ENCODE data around the gene ZNF724. TPM values are rescaled to one million over a fixed set of nuclear protein-coding genes. Genes with fewer than 3 reads are reported as not detected.

Gene ZNF724
- total and polyA plus RNA-seq, 10 of the 15 experiments (the other 5 are each of a cell fraction or from before 2014, with no cell fraction given) = 0.71 to 14.7 (median 4.2) TPM

DNA sequence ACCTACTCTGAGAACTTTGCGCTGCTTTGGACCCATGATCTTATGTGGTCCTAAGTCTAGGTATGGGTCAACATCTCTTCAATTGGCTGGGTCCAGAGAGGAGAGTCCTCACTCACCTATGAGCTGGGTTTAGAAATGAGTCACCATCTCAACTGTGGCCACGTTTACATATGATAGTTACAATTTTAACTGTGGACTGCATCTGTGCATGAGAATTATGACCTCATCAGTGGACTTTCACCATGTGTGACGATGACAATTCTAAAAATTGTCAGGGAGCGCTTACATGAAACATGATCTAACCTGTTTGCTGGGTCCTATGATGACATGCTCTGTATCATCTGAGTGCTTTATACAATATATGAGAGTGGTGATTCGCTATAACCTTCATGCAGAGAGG, 12.7 kb upstream of the ZNF724 start (continued):
- TF ChIP-seq ATF7 (IDR thresholded peaks at IDR 0.05; ENCODE audit: low read depth) (peak; percentile 80), TAF1 (IDR thresholded peaks at IDR 0.05; ENCODE audit: borderline replicate concordance, low read depth, low read length) (no peak), POU2F2 (IDR thresholded peaks at IDR 0.05; ENCODE audit: borderline replicate concordance, low read depth, low read length) (no peak), RBBP5 (conservative IDR thresholded peaks at IDR 0.05) (no peak), CHD1 (IDR thresholded peaks at IDR 0.05; ENCODE audit: low read depth, low read length) (no peak), SIX5 (IDR thresholded peaks at IDR 0.05; ENCODE audit: low read depth, low read length, severe bottlenecking) (no peak), CREM (IDR thresholded peaks at IDR 0.05; ENCODE audit: low read depth) (peak; percentile 62), MTA3 (IDR thresholded peaks at IDR 0.05; ENCODE audit: borderline replicate concordance, low read length) (no peak), KLF5 (IDR thresholded peaks at IDR 0.05; ENCODE audit: partially characterized antibody) (no peak), HDGF (IDR thresholded peaks at IDR 0.05) (no peak), MYB (IDR thresholded peaks at IDR 0.05; ENCODE audit: borderline replicate concordance, low read depth, low read length) (no peak), IRF4 (IDR thresholded peaks at IDR 0.05; ENCODE audit: low read depth, low read length) (0 out of 2 replicates have a peak, but pooled peaks have one; percentile 17)
- TF ChIP-seq, protein P1, sequence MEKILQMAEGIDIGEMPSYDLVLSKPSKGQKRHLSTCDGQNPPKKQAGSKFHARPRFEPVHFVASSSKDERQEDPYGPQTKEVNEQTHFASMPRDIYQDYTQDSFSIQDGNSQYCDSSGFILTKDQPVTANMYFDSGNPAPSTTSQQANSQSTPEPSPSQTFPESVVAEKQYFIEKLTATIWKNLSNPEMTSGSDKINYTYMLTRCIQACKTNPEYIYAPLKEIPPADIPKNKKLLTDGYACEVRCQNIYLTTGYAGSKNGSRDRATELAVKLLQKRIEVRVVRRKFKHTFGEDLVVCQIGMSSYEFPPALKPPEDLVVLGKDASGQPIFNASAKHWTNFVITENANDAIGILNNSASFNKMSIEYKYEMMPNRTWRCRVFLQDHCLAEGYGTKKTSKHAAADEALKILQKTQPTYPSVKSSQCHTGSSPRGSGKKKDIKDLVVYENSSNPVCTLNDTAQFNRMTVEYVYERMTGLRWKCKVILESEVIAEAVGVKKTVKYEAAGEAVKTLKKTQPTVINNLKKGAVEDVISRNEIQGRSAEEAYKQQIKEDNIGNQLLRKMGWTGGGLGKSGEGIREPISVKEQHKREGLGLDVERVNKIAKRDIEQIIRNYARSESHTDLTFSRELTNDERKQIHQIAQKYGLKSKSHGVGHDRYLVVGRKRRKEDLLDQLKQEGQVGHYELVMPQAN (conservative IDR thresholded peaks at IDR 0.05) = no peak
- TF ChIP-seq, protein P2, sequence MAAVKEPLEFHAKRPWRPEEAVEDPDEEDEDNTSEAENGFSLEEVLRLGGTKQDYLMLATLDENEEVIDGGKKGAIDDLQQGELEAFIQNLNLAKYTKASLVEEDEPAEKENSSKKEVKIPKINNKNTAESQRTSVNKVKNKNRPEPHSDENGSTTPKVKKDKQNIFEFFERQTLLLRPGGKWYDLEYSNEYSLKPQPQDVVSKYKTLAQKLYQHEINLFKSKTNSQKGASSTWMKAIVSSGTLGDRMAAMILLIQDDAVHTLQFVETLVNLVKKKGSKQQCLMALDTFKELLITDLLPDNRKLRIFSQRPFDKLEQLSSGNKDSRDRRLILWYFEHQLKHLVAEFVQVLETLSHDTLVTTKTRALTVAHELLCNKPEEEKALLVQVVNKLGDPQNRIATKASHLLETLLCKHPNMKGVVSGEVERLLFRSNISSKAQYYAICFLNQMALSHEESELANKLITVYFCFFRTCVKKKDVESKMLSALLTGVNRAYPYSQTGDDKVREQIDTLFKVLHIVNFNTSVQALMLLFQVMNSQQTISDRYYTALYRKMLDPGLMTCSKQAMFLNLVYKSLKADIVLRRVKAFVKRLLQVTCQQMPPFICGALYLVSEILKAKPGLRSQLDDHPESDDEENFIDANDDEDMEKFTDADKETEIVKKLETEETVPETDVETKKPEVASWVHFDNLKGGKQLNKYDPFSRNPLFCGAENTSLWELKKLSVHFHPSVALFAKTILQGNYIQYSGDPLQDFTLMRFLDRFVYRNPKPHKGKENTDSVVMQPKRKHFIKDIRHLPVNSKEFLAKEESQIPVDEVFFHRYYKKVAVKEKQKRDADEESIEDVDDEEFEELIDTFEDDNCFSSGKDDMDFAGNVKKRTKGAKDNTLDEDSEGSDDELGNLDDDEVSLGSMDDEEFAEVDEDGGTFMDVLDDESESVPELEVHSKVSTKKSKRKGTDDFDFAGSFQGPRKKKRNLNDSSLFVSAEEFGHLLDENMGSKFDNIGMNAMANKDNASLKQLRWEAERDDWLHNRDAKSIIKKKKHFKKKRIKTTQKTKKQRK (IDR thresholded peaks at IDR 0.05; ENCODE audit: low read depth, low read length) = no peak
- TF ChIP-seq, protein P3, sequence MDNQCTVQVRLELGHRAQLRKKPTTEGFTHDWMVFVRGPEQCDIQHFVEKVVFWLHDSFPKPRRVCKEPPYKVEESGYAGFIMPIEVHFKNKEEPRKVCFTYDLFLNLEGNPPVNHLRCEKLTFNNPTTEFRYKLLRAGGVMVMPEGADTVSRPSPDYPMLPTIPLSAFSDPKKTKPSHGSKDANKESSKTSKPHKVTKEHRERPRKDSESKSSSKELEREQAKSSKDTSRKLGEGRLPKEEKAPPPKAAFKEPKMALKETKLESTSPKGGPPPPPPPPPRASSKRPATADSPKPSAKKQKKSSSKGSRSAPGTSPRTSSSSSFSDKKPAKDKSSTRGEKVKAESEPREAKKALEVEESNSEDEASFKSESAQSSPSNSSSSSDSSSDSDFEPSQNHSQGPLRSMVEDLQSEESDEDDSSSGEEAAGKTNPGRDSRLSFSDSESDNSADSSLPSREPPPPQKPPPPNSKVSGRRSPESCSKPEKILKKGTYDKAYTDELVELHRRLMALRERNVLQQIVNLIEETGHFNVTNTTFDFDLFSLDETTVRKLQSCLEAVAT (IDR thresholded peaks at IDR 0.05) = no peak
- TF ChIP-seq, protein P4, sequence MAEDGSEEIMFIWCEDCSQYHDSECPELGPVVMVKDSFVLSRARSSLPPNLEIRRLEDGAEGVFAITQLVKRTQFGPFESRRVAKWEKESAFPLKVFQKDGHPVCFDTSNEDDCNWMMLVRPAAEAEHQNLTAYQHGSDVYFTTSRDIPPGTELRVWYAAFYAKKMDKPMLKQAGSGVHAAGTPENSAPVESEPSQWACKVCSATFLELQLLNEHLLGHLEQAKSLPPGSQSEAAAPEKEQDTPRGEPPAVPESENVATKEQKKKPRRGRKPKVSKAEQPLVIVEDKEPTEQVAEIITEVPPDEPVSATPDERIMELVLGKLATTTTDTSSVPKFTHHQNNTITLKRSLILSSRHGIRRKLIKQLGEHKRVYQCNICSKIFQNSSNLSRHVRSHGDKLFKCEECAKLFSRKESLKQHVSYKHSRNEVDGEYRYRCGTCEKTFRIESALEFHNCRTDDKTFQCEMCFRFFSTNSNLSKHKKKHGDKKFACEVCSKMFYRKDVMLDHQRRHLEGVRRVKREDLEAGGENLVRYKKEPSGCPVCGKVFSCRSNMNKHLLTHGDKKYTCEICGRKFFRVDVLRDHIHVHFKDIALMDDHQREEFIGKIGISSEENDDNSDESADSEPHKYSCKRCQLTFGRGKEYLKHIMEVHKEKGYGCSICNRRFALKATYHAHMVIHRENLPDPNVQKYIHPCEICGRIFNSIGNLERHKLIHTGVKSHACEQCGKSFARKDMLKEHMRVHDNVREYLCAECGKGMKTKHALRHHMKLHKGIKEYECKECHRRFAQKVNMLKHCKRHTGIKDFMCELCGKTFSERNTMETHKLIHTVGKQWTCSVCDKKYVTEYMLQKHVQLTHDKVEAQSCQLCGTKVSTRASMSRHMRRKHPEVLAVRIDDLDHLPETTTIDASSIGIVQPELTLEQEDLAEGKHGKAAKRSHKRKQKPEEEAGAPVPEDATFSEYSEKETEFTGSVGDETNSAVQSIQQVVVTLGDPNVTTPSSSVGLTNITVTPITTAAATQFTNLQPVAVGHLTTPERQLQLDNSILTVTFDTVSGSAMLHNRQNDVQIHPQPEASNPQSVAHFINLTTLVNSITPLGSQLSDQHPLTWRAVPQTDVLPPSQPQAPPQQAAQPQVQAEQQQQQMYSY (CRISPR knock-in tag; IDR thresholded peaks at IDR 0.05) = no peak
- TF ChIP-seq, protein P5, sequence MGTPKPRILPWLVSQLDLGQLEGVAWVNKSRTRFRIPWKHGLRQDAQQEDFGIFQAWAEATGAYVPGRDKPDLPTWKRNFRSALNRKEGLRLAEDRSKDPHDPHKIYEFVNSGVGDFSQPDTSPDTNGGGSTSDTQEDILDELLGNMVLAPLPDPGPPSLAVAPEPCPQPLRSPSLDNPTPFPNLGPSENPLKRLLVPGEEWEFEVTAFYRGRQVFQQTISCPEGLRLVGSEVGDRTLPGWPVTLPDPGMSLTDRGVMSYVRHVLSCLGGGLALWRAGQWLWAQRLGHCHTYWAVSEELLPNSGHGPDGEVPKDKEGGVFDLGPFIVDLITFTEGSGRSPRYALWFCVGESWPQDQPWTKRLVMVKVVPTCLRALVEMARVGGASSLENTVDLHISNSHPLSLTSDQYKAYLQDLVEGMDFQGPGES (IDR thresholded peaks at IDR 0.05) = no peak
- TF ChIP-seq, protein P6, sequence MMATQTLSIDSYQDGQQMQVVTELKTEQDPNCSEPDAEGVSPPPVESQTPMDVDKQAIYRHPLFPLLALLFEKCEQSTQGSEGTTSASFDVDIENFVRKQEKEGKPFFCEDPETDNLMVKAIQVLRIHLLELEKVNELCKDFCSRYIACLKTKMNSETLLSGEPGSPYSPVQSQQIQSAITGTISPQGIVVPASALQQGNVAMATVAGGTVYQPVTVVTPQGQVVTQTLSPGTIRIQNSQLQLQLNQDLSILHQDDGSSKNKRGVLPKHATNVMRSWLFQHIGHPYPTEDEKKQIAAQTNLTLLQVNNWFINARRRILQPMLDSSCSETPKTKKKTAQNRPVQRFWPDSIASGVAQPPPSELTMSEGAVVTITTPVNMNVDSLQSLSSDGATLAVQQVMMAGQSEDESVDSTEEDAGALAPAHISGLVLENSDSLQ (IDR thresholded peaks at IDR 0.05) = no peak
